ACC112 (cell line): ENCODE measurements around the gene CXXC5.
A peak's percentile ranks its signal among the peaks of the same experiment; 100 is the strongest.
"Not testable (repeated sequence)": the region's sequence is repeated elsewhere in the genome, so short reads cannot be mapped to it uniquely, and the experiment has no call there.

Experiments used
- H2AFZ ChIP-seq: fragments of 200-600 bp; sonication (generic); one replicate; pipeline ENCODE4 v1.6.0; 2017; ENCODE audit warnings: antibody characterized with exemption, low read length; ENCODE audit not compliant: unreplicated experiment
- H3K27ac ChIP-seq: fragments of 200-600 bp; sonication (generic); 2 replicates; pipeline ENCODE4 v1.5.1; 2014; ENCODE audit warnings: low read depth, mild to moderate bottlenecking, antibody characterized with exemption, low read length, moderate library complexity
- H3K27me3 ChIP-seq: fragments of 200-600 bp; sonication (generic); 2 replicates; pipeline ENCODE4 v1.6.1; 2014; ENCODE audit warnings: mild to moderate bottlenecking, antibody characterized with exemption, low read length, moderate library complexity, mixed read lengths; ENCODE audit not compliant: insufficient read depth
- H3K36me3 ChIP-seq: fragments of 200-600 bp; sonication (generic); 2 replicates; pipeline ENCODE4 v1.6.1; 2016; ENCODE audit warnings: mild to moderate bottlenecking, antibody characterized with exemption, low read length, moderate library complexity, mixed read lengths; ENCODE audit not compliant: insufficient read depth
- H3K4me1 ChIP-seq: fragments of 200-600 bp; sonication (generic); one replicate; pipeline ENCODE4 v1.6.1; 2016; ENCODE audit warnings: low read length, mixed read lengths; ENCODE audit not compliant: insufficient read depth, unreplicated experiment, control insufficient read depth
- H3K4me3 ChIP-seq: fragments of 200-600 bp; sonication (generic); 2 replicates; pipeline ENCODE4 v1.5.1; 2014; ENCODE audit warnings: mild to moderate bottlenecking, low read depth, low read length
- H3K79me2 ChIP-seq: fragments of 200-600 bp; sonication (generic); one replicate; pipeline ENCODE4 v1.6.0; 2016; ENCODE audit warnings: low read length; ENCODE audit not compliant: control insufficient read depth, unreplicated experiment, insufficient read depth

CXXC5 gene

GRCh38 chr5:139648205-139649081, at the start of gene CXXC5:
TSS of gene CXXC5 (plus strand) at chr5:139648349. CDS start at chr5:139680524, 32,175 bp downstream.
- H3K79me2 ChIP-seq = peaks cover 43% of the 10 kb centered on the region
- no peaks in the 10 kb centered on the region for H3K27me3 ChIP-seq
- peak within 1 kb of the TSS; percentile 51 for H3K27ac ChIP-seq
- no peaks in the 10 kb centered on the region for H3K36me3 ChIP-seq
- peaks cover 25% of the 10 kb centered on the region for H3K4me1 ChIP-seq
- H2AFZ ChIP-seq = peak within 1 kb of the TSS; percentile 33
- H3K4me3 ChIP-seq = peak within 1 kb of the TSS; percentile 96

DNA sequence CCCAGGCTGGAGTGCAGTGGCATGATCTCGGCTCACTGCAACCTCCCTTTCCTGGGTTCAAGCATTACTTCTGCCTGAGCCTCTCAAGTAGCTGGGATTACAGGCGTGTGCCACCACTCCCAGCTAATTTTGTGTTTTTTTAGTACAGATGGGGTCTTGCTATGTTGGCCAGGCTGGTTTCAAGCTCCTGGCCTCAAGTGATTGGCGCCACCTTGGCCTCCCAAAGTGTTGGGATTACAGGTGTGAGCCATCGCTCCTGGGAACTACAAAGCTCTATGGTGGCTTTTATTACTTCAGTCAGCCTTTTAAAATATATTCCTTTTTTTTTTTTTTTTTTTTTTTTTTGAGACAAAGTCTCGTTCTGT, 49.6 kb upstream of the CXXC5 start:
- H3K27me3 ChIP-seq, H3K27ac ChIP-seq, H3K4me3 ChIP-seq, H2AFZ ChIP-seq: not testable (repeated sequence)
- Histone ChIP-seq H3K4me1 (peaks cover 25% of the 10 kb centered on the region), H3K79me2 (peaks cover 76% of the 10 kb centered on the region), H3K36me3 (peaks cover 10% of the 10 kb centered on the region; the same call in 1 of the 2 replicates)

- Histone ChIP-seq H3K4me3 (no peak overlapping the region), H3K27me3 (no peaks in the 10 kb centered on the region), H2AFZ (no peak overlapping the region), H3K79me2 (peaks cover 59% of the 10 kb centered on the region), H3K36me3 (peaks cover 10% of the 10 kb centered on the region; the same call in 1 of the 2 replicates), H3K4me1 (peaks cover 13% of the 10 kb centered on the region), H3K27ac (peak overlapping the region; percentile 49)
Measured at GRCh38 chr5:139600336-139600949, 47.7 kb upstream of the CXXC5 start.

GRCh38 chr5:139601429-139601828, 46.7 kb upstream of the CXXC5 start:
- Histone ChIP-seq H3K4me1 (peaks cover 13% of the 10 kb centered on the region), H3K27me3 (no peaks in the 10 kb centered on the region), H3K27ac (no peak overlapping the region), H3K4me3 (no peak overlapping the region), H3K79me2 (peaks cover 49% of the 10 kb centered on the region), H2AFZ (no peak overlapping the region), H3K36me3 (peaks cover 10% of the 10 kb centered on the region; the same call in 1 of the 2 replicates)

GRCh38 chr5:139601948-139602347, 46.2 kb upstream of the CXXC5 start:
- H3K27ac ChIP-seq, H2AFZ ChIP-seq, H3K27me3 ChIP-seq, H3K4me3 ChIP-seq: not testable (repeated sequence)
- peaks cover 48% of the 10 kb centered on the region for H3K79me2 ChIP-seq
- H3K36me3 ChIP-seq = peaks cover 10% of the 10 kb centered on the region; the same call in 1 of the 2 replicates
- H3K4me1 ChIP-seq = peaks cover 13% of the 10 kb centered on the region

DNA sequence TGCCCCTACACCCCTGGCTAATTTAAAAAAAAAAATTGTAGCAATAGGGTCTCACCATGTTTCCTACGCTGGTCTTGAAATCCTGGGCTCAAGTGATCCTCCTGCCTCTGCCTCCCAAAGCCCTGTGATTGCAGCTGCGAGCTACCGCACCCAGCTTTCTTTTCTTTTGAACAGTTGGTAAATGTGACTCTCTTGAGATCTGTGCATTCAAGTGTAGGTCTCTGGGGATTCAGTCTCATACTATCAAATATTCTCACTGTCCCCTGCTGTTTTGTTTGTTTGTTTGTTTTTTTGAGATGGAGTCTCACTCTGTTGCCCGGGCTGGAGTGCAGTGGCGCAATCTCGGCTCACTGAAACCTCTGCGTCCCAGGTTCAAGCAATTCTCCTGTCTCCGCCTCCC, 42.3 kb upstream of the CXXC5 start:
- Histone ChIP-seq H3K4me1 (peaks cover under 1% of the 10 kb centered on the region), H3K4me3 (no peak overlapping the region), H3K27ac (no peak overlapping the region), H3K79me2 (peaks cover 38% of the 10 kb centered on the region), H2AFZ (no peak overlapping the region), H3K36me3 (0 out of 2 replicates have a peak, but pooled peaks cover 4% of the 10 kb centered on the region), H3K27me3 (no peaks in the 10 kb centered on the region)

GRCh38 chr5:139611703-139612584, 36.2 kb upstream of the CXXC5 start:
- Histone ChIP-seq H2AFZ (no peak overlapping the region), H3K4me1 (no peaks in the 10 kb centered on the region), H3K27ac (no peak overlapping the region), H3K36me3 (peaks cover 7% of the 10 kb centered on the region; the same call in 1 of the 2 replicates), H3K27me3 (no peaks in the 10 kb centered on the region), H3K79me2 (peaks cover 37% of the 10 kb centered on the region), H3K4me3 (no peak overlapping the region)

- peaks cover 24% of the 10 kb centered on the region for H3K36me3 ChIP-seq
- H2AFZ ChIP-seq = no peak overlapping the region
- H3K27me3 ChIP-seq = no peaks in the 10 kb centered on the region
Measured at GRCh38 chr5:139619861-139620260, 28.3 kb upstream of the CXXC5 start.

GRCh38 chr5:139625398-139625797, 22.8 kb upstream of the CXXC5 start:
- not testable (repeated sequence) for H3K79me2 ChIP-seq, H3K4me1 ChIP-seq, H3K27ac ChIP-seq, H3K4me3 ChIP-seq, H3K27me3 ChIP-seq, H2AFZ ChIP-seq
- peaks cover 38% of the 10 kb centered on the region for H3K36me3 ChIP-seq

More at GRCh38 chr5:139619861-139620260, 28.3 kb upstream of the CXXC5 start:
- peaks cover 2% of the 10 kb centered on the region for H3K79me2 ChIP-seq
- peaks cover 3% of the 10 kb centered on the region for H3K4me1 ChIP-seq
- no peak overlapping the region for H3K27ac ChIP-seq
- H3K4me3 ChIP-seq = no peak overlapping the region

DNA sequence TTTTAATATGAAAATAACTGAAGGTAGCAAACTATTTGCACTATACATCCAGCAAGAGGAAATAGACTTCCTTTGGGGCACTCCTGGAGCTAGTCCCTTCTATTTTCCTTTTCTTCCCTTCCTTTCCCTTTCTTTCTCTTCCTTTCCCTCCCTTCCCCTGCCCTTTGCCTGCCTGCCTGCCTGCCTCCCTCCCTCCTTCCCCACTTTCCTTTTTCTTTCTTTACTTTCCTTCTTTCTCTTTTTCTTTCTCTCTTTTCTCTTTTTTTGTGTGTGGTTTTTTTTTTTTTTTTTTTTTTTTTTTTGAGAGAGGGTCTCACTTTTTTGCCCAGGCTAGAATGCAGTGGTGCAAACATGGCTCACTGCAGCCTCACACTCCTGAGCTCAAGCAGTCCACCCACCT, 17.3 kb upstream of the CXXC5 start:
- peaks cover 7% of the 10 kb centered on the region for H3K4me1 ChIP-seq
- no peak overlapping the region for H3K27ac ChIP-seq
- peaks cover 17% of the 10 kb centered on the region for H3K36me3 ChIP-seq
- H3K27me3 ChIP-seq = no peaks in the 10 kb centered on the region
- no peak overlapping the region for H3K4me3 ChIP-seq
- H2AFZ ChIP-seq = no peak overlapping the region
- no peaks in the 10 kb centered on the region for H3K79me2 ChIP-seq
